ENCODE results near the gene MN1.

DNA sequence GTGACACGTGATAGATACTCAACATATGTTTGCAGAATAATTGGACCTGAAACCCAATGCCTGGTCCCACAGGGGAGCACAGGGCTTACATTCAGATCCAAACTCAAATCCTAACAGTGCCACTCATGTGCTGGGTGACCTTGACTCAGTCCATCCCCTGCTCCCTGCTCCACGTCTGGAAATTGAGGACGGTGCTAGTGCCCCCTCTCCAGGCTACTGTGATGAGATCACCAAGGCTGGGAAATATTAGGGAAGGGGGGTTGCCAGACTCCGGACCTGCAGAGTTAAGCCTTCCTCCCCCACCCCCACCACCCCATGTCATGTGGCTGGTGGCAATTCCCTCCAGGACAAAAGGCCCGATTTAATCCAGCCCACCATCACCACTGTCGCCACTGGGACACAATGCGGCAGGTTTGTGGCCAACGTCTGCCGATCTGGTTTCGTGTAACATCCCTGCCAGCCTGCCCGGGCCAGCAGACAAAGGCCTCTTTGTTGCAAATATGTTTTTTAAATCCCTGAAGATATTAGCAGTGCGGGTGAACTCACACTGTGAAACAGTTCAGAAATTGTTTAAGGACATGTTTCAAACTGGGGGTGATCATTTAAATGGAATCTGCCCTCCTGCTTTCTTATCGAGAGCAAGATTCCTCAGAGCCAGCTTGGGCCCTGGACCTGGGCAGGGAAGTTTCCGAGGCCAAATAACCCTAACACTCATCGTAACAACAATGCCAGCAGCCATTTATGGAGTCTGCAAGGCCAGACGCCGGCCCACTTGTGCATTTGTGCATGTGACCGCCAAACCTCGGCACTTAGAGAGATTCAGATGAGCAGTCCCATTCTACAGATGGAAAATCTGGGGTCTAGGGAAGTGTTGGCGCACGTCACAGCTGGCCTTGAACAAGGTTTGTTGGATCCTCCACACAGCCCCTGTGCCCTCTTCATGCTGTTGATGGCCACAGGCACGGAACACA is 19.6 kb upstream of the MN1 start:
- TF ChIP-seq, protein P1, sequence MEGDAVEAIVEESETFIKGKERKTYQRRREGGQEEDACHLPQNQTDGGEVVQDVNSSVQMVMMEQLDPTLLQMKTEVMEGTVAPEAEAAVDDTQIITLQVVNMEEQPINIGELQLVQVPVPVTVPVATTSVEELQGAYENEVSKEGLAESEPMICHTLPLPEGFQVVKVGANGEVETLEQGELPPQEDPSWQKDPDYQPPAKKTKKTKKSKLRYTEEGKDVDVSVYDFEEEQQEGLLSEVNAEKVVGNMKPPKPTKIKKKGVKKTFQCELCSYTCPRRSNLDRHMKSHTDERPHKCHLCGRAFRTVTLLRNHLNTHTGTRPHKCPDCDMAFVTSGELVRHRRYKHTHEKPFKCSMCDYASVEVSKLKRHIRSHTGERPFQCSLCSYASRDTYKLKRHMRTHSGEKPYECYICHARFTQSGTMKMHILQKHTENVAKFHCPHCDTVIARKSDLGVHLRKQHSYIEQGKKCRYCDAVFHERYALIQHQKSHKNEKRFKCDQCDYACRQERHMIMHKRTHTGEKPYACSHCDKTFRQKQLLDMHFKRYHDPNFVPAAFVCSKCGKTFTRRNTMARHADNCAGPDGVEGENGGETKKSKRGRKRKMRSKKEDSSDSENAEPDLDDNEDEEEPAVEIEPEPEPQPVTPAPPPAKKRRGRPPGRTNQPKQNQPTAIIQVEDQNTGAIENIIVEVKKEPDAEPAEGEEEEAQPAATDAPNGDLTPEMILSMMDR (IDR thresholded peaks at IDR 0.05; ENCODE audit: low read depth, low read length): no peak
- TF ChIP-seq, protein P2, sequence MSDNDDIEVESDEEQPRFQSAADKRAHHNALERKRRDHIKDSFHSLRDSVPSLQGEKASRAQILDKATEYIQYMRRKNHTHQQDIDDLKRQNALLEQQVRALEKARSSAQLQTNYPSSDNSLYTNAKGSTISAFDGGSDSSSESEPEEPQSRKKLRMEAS (IDR thresholded peaks at IDR 0.05; ENCODE audit: low read depth, low read length): no peak
- no peak for TF ChIP-seq POLR2A (IDR thresholded peaks at IDR 0.05; ENCODE audit: extremely low read depth, insufficient read length)

All from NB4 (cell line).